ENCODE data around the gene ITPKC.

The ITPKC gene

DNA sequence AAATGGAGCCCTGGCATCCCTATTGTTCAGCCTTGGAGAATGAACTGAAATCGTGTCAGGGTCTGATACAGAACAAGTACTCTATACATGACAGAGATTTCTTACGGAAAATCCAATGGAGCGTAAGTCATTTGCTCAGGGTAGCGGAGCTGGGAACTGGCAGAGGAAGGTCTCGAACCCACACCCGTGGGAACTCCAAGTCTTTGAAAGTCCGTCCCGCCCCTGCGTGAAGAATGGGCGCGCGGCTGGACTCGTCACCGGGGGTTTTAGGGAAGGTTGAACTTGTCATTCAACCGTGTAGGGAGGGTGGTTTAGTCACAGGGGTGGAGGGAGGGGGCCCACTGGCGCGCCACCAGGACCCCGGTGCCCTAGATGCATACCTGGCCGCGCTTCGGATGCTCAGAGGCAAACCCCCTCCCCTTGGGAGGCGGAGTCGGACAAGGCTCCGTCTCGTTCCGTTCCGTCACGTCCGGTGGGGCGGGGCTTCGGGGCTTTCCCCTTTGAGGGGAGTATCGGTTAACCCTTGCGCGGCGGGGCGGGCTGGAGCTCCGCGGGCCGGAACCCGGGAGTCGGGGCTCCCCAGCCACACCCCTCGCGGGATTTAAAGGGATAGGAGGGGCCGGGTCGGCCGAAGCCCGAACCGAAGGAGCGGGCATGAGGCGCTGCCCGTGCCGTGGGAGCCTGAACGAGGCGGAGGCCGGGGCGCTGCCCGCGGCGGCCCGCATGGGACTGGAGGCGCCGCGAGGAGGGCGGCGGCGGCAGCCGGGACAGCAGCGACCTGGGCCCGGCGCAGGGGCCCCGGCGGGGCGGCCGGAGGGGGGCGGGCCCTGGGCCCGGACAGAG, at the start of gene ITPKC, which contains the start of gene COQ8B:
Gene ITPKC (plus strand): TSS at position 631 of the 843 bp plus-strand sequence. CDS start 24 bp downstream, at position 655.
Gene COQ8B (minus strand): TSS at position 405 of the 843 bp plus-strand sequence. CDS start 2,254 bp downstream, outside the sequence.
- DNase-seq (ENCODE audit: low spot score) = peak; percentile 99

GRCh38 chr19:40667602-40668001, 49.3 kb upstream of the ITPKC start:
- no peak for DNase-seq (ENCODE audit: low spot score)

DNA sequence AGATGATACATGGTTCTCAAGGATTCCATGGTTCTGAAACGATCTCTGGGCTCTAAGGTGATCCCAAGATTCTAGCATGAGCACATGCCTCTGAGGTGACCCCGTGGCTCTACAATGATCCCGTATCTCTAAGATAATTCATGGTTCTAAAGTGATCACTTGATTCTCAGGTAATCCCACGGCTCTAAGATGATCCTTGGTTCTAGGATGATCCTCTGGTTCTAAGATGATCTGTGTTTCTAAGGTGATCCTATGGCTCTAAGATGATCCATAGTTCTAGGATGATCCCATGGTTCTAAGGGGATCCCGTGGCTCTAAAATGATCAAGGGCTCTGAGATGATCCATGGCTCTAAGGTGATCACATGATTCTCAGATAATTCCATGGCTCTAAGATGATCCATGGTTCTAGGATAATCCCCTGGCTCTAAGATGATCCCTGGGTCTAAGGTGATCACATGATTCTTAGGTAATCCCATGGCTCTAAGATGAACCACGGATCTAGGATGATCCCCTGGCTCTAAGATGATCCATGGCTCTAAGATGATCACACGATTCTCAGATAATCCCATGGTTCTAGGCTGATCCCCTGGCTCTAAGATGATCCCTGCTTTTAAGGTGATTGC, 47.8 kb upstream of the ITPKC start:
- DNase-seq (ENCODE audit: low spot score) = no peak

- no peak for DNase-seq (ENCODE audit: low spot score)
These were observed 45.5 kb upstream of the ITPKC start for GRCh38 chr19:40671404-40671803.

DNA sequence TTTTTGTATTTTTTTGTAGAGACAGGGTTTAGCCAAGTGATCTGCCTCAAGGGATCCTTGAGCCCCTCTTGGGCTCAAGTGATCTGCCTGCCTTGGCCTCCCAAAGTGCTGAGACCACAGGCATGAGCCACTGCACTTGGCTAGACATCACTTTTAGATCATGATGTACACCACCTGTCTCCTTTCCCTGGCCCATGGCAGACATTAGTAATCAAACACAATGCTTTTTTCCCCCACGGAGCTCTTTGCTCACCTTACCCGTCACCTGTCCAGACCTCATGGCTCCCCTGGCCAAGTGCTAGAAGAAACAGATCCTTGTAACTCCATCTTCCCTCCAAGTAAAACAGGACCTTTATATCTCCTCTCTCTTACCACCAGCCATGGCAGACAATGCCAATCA, 44.9 kb upstream of the ITPKC start:
- no peak for DNase-seq (ENCODE audit: low spot score)

DNA sequence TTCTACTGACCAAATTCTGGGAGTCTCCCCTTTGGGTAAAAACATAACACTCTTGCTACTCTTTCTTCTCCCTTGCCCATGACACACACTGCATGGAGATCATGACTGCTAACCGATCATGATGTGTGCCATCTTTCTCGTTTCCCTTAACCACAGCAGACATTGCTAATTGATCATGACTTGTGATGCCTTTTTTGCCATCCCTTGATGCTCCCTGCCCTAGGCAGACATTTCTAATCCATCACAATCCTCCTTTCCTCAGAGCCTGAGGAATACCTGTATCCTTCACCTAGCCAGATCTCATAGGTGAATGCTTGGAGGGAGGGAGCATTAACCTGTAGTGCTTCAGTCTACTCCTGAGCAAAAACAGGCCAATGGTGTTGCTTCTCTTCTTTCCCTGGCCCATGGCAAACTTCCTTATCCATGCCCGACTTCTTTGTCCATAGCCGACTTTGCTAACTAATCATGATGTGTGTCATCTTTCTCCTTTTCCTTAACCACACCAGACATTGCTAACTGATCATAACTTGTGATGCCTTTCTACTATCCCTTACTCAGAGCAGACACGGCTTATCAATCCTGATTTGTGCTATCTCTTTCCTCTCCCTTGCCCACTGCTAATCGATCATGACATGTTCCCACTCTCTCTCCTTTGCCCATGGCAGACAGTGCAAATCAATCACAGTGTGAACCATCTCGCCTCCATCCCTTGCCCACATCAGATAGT, 44.2 kb upstream of the ITPKC start:
- DNase-seq (ENCODE audit: low spot score) = no peak

DNA sequence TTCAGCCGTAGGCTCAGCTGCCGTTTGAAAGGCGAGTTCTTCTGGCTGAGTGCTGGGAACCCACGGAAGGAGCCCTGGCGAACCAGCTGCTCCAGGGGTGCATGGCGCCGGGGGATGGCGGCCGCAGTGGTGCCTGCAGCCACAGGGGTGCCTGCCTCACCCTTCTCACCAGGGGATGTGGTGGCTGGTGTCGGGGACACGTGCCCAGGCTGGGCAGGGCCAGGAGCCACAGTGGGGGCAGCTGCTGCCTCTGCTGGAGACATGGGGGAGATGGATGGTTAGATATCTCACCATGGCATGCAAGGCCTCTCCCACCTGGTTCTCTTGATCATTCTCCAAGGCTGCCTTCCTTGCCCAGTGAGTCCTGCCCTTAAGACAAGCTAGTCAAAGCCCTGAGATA, 43.5 kb upstream of the ITPKC start:
- DNase-seq (ENCODE audit: low spot score) = no peak

- DNase-seq (ENCODE audit: low spot score) = no peak
These were observed 42.6 kb upstream of the ITPKC start for GRCh38 chr19:40674291-40674690.

DNA sequence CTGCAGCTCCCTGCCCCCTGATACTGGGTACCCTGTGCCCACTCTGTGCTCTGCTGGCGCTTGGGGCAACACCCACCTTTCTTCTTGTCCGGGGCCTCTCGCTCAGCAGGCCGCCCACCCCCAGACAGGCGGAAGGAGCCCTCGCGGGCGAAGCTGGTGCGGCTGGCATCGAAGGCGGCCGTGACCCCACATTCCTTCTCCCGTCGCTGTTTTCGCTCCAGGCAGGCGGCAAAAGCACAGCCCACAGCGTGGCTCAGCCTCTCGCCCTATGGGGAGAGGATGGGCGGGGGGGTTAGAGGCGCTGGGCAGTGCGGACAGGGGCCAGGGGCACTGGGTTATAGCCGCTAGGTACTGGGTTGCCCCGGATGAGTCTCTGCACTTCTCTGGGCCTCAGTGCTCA, 39.8 kb upstream of the ITPKC start:
- no peak for DNase-seq (ENCODE audit: low spot score)

DNA sequence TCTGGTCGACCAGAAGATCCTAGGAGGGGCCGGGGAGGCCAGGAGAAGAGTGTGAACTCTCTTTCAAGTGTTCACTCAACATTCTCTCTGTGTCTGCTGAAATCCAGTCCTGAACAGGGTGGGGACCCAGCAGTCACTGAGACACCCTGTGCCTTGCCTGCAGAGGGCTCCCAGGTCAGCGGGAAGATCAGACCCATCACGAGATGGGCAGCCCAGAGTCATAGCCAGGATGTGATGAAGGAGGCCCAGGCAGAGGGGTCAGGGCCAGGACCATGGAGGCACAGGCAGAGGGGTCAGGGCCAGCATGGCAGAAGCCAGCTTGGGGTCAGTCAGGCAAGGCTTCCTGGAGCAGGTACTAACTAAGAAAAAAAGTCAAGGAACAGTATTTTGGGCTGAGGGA, 35.9 kb upstream of the ITPKC start:
- no peak for DNase-seq (ENCODE audit: low spot score)

DNA sequence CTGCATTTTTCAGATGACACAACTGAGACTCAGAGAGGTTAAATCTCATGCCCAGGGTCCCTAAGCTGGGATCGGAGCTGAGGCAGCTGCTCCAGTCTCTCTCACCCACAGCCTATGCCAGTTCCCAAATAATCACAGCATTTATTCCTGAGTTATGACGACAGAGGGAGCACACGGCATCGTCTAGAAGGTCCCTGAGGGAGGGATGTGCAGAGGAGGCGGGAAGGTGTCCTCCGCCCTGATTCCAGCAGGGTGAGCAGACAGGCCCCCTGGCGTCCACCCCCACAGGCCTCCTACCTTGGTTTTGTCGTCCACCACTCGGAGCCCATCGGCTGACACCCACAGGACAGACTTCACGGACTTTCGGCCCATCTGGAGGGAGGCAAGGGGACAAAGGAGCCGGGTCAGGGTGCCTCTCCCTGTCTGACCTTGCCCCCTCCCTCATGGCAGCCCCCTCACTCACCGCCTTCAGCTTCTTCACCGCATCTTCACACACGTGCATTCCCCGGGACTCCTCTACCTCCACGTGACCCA, 34.4 kb upstream of the ITPKC start:
- DNase-seq (ENCODE audit: low spot score) = no peak

GRCh38 chr19:40683437-40683836, 33.5 kb upstream of the ITPKC start:
- no peak for DNase-seq (ENCODE audit: low spot score)

GRCh38 chr19:40684280-40684679, 32.6 kb upstream of the ITPKC start:
- DNase-seq (ENCODE audit: low spot score) = no peak

GRCh38 chr19:40685016-40685526, 31.8 kb upstream of the ITPKC start:
- DNase-seq (ENCODE audit: low spot score) = no peak

DNA sequence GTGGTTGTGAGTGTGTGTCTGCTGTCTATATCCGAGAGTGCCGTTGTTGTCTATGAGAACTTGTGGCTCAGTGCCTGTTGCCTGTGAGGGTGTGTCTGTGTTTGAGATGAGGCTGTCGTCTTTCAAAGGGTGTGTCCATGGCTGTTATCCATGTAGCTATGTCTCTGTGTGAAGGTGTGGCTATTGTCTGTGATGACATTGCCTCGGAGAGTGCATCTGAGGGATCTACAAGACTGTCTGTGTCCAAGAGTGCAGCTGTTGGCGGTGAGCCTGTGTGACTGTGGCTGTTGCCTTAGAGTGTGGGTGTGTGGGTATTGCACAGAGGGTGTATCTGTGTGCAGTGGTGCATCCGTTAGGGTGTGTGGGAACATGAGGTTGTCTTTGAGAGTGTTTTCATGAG, 31.3 kb upstream of the ITPKC start:
- no peak for DNase-seq (ENCODE audit: low spot score)

DNA sequence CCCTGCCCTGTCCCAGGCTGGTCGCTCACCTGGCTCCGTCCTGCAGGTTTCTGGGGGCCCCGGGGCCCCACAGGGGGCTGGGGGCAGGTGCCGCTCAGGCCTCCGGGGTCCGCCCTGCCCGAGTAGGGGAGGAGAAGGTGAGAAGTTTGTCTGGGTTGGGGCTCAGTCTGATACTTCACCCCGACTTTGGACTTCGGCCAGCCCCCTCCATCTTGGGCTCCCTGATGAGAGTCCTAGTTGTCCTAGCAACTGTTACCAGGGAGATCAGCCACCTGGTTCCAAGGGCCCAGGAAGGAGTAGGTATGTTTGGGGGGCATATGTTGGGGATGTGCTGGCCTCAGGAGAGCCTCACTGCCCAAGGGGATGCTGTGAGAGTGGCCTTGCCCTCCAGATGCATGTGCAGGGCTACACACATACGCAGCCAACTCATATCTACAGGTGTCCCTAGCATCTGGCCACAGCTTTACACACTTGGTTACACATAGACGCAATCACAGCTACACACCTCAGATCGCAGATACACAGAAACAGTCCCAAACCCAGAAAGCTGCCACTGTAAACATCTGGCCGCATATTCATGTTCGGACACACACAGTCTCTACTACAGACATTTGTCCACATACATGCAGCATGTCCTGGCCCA, 29.9 kb upstream of the ITPKC start:
- no peak for DNase-seq (ENCODE audit: low spot score)

GRCh38 chr19:40687525-40688016, 29.3 kb upstream of the ITPKC start:
- DNase-seq (ENCODE audit: low spot score) = peak; percentile 33

DNA sequence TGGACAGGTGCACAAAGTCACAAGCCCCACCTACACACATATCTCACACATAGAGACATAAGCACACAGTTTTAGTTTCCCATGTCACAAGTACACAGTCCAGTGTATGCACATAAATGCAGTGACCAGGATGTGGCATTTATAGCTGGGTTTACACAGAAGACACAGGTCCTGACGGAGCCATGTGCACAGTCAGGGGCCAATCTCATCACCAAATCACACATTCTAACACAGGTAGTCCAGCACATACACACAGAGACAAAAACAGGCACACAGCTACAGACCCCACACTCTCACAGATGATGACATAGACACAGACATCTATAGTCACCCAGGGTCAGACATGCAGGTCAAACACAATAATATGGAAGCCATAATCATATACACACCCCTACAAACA, 28.6 kb upstream of the ITPKC start:
- no peak for DNase-seq (ENCODE audit: low spot score)

DNA sequence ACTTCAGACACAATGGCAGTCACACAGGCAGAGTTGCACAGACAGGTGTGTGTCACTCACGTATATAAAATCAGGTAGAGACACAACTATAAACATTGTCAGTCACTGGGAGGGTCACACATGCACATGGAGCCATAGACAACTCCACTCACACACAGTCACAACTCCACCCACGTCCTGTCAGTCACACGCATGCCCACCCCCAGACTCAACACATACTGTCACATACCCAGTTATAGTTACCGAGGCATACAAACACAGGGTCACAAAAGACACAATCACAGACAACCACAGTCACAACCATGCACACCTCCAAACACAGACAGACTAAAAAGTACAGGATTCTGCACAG, 27.9 kb upstream of the ITPKC start:
- DNase-seq (ENCODE audit: low spot score) = no peak

- DNase-seq (ENCODE audit: low spot score) = peak; percentile 25
These were observed 27.4 kb upstream of the ITPKC start for GRCh38 chr19:40689339-40690049.

DNA sequence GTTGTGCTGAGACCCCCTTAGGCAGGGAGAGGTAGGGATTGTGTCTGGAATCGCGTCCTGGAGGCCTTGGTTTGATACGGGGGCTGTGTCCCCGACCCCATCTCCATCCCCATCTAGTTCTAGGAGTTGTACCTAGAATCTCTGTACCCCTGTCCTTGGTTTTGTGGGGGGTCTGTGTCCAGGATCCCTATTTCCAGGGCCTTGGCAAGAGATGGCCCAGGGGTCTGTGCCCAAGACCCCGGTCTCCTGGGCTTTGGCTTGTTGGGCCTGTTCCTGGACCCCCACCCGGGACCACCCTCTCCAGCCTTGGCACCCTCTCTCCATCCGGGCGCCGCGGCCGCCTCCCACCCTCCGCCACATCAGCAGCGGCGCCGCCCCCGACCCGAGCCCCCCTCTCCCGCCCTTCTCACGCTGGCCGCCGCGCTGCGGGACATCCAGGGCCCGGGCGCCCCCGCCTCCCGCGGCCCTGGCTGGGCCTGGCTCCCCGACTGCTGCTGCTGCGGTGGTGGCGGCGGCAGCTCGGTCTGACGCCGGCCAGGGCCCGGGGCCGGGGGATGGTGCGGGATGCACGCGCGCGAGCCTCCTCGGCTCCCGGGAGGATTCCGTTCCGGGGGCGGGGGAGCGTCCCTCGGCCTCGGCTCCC, 26.7 kb upstream of the ITPKC start, which contains the start of gene NUMBL:
Gene NUMBL (minus strand): TSS at position 602 of the 643 bp plus-strand sequence. CDS start 168 bp downstream, at position 434.
- DNase-seq (ENCODE audit: low spot score) = no peak

All from CD4-positive, alpha-beta T cell treated with Interleukin-15 for 4 hours (primary cell).